ENCODE data around the gene CD302.
"Not testable (repeated sequence)": the region's sequence is repeated elsewhere in the genome, so short reads cannot be mapped to it uniquely, and the experiment has no call there.

CD302 gene

DNA sequence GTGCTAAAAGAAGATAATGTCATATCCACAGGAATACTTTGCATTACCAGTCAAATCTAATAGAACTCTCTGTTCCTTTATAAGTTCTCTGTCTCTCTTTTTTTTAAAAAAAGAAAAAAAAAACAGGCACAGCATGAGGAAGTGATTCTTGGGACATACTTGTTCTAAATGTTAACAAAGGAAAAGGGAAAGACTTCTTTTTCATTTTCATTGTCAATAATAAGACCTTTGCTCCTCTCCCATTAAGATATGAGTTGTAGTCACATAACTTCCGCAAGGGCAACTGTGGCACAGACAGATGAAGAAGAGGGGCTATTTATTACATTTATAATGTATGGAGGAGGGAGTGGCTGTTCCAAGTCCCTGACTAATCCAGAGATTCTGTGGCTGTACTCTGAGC lies 4.7 kb downstream of the CD302 start:
- no peak for DNase-seq (ENCODE audit: low spot score)

DNA sequence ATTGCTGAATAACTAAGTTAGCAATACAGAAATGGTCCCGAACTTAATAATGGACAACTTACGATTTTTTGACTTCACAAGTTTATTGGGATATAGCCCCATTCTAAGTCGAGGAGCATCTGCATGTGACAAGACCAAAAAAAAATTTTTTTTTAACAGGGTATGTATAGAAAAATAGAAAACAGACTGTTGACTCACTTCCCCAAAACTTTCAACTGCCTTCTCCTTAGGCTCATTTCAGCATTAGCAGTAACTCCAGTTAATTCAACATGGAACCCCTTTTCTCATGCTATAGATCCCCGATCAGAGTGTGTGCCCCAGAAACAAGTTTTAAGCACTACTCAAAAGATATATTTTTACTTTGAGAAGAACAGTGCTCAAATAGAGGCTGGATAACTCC lies 5.4 kb downstream of the CD302 start:
- DNase-seq (ENCODE audit: low spot score) = no peak

DNA sequence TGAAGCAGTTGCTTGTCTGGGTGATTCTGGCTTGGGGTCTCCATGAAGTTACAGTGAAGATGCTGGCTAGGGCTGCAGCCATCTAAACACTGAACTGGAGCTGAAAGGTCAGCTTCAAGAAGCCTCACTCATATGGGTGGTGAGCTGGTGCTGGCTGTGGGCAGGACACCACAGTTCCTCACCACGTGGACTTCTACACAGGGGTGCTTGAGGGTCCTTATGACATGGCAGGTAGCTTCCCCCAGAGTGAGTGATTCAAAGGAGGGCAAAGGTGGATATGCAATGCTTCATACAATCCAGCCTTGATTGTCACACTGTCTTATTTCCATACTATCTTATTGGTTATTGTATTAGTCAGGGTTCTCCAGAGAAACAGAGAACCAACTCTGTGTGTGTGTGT lies 6.0 kb downstream of the CD302 start:
- DNase-seq (ENCODE audit: low spot score) = no peak

DNA sequence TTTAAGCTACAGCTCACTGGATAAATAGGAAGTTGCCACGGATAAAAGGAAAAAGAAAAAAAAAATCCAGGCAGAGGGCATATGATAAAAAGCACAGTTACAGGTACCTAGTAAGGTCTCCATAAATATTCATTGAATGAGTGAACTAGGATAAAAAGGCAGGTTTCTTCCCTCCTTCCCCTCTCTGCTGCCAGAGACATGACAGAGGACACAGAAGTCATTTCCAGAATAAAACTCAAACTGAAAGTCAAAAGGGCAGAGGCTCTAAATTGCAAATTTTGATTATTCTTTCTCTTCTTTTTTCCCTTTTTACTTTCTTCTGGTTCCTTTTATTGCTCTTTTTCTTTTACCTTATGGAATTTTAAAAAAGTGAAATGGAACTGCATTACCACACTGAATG lies 7.7 kb downstream of the CD302 start:
- DNase-seq (ENCODE audit: low spot score) = no peak

DNA sequence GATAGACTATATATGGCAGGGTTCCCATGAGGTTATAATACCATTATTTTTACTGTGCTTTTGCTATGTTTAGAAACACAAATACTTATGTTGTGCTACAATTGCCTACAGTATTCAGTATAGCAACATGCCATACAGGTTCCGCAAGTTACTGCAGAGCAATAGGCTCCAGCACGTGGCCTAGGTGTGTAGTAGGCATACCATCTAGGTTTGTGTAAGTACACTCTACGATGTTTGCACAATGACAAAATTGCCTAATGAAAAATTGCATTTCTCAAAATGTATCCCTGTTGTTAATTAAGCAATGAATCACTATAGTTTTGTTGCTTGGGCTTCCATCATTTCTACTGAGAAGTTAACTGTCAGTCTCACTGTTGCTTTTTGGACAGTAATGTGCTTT lies 9.8 kb downstream of the CD302 start:
- DNase-seq (ENCODE audit: low spot score) = no peak

DNA sequence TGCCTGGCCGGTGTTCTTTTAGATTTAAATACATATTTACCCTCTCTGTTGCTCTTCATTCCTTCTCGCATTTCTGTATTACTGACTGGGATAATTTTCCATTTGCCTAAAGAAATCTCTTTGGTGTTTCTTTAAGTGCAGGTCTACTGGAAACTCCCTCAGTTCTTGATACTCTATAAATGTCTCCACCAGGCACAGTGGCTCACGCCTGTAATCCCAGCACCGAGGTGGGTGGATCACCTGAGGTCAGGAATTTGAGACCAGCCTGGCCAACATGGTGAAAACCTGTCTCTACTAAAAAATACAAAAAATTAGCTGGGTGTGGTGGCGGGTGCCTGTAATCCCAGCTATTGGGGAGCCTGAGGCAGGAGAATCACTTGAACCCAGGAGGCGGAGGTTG lies 10.4 kb downstream of the CD302 start:
- DNase-seq (ENCODE audit: low spot score) = not testable (repeated sequence)

DNA sequence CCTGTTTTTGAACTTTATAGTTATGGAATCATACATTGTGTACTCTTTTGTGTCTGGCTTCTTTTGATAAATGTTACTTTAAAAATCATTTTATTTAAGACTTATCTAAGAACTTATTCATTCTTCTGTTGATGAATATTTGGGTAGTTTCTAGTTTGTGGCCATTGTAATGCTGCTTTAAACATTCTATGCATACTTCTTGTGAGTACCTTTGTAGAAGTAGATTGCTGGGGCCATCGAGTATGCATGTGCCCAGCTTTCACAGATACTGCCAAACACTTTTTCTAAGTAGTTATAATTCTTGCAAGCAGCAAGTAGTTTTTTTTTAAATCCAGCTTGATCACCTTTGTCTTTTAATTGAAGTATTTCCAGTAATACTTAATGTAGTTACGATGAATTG lies 11.1 kb downstream of the CD302 start:
- no peak for DNase-seq (ENCODE audit: low spot score)

DNA sequence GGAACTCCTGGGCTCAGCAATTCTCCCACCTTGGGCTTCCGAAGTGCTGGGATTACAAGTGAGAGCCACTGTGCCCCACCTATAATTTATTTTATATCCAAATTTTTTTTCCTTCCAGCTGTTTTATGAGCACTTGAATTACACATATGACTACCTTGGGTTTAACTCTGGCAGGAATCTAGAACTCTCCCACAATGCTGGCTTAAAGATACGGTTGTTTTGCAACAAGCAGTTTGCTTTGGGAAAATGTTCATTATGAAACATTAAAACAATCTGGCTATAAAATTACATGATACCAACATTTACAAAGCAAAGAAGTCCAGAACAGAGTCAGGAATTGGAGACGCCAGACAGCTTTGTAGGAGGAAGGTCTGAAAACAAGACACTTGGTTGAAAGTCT lies 12.8 kb downstream of the CD302 start:
- DNase-seq (ENCODE audit: low spot score) = no peak

DNA sequence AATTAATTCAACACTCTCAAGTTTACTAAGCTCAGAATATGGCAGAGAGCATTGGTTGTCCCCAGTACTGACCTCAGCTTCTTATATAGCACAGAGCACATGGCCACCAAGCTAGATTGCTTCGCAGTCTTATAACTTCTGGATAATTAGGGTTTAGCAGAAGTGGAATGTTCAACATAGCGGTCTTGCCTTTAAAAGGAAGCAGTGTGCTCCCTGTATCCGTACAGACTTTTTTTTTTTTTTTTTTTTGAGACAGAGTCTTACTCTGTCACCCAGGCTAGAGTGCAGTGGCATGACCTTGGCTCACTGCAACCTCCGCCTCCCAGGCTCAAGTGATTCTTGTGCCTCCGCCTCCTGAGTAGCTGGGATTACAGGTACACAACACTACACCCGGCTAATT lies 13.3 kb downstream of the CD302 start:
- not testable (repeated sequence) for DNase-seq (ENCODE audit: low spot score)

DNA sequence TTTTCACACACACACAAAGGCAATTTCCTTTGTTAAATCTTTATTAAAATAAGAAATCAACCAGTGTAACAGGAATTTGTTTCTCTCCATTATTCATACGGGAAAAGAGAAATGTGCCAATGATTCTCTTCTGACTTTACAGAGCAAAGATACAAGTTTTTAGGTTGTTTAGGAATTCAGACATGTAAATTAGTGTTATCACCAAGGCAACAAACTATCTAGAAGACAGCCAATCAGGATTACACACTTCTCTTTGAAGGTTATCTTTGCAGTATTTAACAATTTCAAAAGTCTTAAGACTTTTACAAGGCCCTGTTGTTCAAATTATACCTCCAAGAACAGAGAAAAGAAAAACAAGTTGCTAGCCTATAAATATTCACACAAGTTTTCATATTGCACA lies 14.5 kb downstream of the CD302 start:
- DNase-seq (ENCODE audit: low spot score) = no peak

DNA sequence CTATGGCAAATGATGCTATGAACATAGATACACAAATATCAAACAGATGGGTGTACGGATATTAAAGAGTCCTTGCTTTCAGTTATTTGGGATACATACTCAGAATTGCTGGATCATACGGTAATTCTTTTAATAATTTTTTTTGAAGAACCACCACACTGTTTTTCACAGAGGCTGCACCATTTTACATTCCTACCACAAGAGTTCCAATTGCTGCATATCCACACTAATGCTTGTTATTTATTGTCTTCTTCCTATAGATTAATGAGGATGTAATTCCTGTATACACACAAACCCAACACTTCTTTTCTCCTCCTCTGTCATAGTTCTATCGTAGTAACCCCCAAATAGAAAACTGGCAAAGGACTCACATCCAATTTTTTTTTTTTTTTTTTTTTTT lies 21.7 kb downstream of the CD302 start:
- no peak for DNase-seq (ENCODE audit: low spot score)

DNA sequence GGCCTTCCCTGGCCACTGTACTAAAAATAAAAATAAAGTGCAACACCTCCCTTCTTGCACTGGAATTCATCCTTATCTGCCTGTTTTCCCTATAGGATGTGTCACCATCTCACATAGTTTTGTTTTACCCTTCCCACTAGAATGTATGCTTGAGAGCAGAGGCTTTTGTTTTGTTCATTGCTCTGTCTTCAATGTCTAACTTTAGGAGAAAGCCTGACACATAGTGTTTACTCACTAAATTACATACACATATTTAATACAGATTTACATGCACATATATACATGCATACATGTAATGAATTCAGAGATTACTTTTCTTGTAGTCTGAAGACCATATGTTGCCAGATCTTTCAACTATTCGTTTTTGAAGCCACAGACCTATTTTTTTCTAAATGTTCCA lies 23.0 kb downstream of the CD302 start:
- DNase-seq (ENCODE audit: low spot score) = no peak

DNA sequence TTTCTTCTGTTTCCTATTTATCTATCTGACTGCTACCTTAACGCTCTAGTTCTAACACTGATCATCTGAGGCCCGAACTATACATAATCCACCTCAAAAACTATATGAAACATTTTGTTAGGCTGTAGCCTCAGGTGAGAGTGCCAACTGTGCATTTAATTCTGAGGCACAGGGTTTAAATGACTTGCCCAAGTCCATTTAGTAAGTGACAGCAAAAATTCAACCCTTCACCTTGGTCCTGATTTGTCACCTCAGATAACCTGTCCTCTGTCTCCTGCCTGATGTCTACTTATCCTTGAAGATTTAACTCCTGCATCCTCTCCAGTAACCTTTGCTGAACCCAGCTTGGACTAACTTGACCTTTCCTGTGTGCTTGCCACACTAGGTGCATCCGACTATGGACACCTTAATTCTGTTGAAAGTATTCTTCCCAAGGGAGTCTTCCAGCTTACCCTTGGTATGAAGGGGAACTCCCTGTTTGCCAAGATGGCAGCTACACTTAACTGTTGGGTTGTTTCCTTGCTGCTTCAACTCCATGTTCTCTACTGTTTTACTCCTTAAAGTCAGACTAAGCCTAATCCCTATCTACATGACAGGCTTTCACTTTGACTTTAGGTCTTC lies 23.5 kb downstream of the CD302 start:
- no peak for DNase-seq (ENCODE audit: low spot score)

DNA sequence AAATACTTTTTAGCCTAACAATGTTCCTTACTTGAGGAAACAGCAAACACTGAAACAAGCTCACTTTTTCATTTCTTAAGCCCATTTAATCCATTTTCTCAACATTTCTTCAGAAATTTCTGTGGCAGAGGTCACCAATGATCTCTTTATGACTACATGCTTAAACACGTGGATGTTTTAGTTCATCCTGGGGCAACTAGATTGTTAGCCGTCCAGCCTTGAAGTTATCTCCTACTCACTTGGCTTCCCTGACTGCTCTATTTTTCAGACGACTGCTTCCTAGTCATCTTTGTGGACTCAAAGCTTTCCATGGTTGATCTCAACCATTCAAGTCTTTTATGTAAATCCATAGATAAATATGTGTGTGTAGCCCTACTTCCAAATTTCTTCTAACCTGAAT lies 24.1 kb downstream of the CD302 start:
- no peak for DNase-seq (ENCODE audit: low spot score)

DNA sequence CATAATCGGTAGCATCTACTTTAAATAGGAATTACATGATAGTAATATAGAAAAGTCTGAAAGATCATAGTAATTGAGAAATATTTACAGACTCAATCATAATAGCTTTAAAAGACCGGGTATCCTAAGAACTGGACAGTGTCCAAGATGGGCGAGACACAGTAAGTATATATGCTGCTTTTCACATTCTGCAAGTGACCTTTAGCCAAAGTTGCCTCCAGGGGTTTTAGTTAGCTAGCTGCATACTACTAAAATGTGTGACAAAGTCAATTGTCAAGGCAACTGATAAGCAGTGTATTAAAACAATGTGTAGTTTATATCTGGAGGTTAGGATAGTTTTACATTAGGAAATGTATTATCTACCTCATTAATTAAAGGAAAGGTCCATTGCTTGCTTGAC lies 24.6 kb downstream of the CD302 start:
- DNase-seq (ENCODE audit: low spot score) = no peak

DNA sequence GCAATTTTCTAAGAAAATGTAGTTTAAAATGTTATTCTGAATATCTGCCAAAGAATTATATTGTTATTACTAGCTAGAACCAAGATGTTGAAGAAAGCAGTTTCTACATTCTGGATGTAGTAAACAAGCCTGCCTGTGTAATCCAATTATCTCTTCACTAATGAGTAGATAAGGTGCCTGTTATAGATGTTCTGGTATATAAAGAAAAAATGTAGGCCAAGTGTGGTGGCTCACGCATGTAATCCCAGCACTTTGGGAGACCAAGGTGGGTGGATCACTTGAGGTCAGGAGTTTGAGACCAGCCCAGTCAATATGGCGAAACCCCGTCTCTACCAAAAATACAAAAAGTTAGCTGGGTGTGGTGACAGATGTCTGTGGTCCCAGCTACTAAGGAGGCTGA lies 28.9 kb downstream of the CD302 start:
- no peak for DNase-seq (ENCODE audit: low spot score)

DNA sequence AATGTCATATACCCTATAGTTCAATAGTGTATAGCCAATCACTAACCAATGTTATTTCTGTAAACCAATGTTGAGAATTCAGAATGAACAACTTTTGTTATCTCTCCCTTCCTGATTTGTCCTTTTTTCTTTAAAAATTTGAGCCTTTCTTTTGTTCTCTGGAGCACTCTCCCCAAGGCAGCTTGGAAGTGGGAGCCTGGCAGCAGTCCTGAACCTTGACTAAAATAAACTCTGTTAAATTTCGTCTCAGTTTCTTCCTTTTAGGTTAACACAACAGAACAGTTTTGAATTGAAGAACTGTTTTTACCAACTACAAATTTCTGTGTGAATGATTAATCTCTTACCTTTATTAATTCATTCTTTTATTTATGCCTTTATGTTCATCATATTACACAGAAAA lies 35.9 kb downstream of the CD302 start:
- DNase-seq (ENCODE audit: low spot score) = no peak

DNA sequence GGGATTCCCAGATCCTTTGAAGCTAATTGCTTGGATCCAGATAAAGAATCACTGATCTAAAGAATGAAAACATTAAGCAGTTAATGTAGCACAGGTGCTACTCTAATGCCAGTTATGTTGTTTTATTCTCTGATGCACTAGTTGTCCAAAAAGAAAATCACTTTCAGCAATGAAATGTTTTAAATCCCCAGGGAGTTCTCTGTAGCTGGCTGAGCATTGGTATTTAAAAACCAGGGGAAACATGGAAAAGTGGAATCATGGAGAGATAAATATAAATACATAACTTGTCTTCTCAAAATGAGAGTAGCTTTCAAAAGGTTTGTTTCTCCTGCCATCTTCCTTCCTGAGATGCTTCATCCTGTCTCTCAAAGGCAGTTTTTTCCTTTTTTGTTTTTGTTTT lies 37.7 kb downstream of the CD302 start:
- no peak for DNase-seq (ENCODE audit: low spot score)

DNA sequence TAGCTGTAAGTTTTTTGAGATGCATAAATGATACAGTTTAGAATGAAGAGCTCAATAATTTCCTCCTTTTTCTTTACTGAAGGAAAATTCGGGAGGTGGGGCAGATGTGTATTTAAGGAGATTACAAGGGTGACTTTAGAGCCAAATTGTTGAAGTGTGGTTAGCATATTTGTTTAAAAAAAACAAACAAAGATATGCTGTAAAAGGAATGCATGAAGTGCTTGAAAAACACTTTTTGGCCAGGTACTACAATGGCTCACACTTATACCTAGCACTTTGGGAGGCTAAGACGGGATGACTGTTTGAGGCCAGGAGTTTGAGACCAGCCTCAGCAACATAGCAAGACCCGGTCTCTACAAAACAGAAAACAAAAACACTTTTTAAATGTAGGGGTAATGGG lies 38.4 kb downstream of the CD302 start:
- no peak for DNase-seq (ENCODE audit: low spot score)

DNA sequence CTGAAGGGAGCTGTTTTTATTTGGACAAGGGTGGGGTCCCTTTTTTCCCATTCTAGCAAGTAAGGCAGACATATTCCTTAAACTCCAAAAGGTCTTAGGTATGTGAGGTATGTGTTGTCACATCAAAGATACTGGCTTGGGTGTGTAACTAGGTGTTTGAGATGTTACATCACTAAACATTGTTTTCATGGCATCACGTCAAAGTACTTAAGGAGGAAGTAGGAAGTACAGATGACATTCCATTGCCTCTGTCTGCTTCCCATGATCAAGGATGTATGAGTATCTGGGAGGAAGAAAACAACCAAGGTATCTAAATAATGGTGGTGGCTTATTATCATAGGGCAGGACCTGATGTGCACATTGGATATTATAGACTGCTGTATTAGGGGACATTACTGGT lies 39.3 kb downstream of the CD302 start:
- DNase-seq (ENCODE audit: low spot score) = no peak

DNA sequence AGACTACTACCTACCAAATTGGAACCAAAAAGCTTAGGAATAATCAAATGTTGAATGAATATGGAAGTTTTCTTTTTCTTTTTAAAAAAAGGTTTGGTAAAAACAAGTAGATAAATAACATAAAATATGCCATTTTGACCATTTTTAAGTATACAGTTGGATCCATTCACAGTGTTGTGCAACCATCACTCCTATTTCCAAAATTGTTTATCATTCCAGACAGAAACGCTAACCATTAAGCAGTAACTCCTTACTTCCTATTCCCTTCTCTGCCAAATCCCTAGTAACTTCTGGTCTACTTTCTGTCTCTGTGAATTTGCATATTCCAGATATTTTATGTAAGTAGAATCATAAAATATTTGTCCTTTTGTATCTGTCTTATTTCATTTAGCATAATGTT lies 39.8 kb downstream of the CD302 start:
- no peak for DNase-seq (ENCODE audit: low spot score)

DNA sequence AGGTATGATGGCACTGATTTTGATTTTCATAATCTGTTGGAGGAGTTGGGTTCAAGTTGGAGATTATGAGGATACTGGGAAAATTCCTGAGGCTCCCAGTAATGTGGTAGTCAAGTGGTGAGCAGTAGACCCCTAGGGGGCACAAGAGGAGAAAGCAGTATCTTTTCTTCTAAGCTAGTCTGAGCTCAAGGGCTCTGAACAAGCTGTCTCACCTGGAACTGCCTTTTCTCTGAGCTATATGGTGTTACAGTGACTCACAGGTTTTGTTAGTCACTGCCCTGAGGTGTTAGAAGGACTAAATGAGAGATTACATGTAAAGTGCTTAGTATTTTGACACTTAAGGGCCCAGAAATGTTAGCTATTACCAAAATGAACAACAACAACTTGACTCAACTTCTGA lies 42.2 kb downstream of the CD302 start:
- DNase-seq (ENCODE audit: low spot score) = peak; percentile 33

DNA sequence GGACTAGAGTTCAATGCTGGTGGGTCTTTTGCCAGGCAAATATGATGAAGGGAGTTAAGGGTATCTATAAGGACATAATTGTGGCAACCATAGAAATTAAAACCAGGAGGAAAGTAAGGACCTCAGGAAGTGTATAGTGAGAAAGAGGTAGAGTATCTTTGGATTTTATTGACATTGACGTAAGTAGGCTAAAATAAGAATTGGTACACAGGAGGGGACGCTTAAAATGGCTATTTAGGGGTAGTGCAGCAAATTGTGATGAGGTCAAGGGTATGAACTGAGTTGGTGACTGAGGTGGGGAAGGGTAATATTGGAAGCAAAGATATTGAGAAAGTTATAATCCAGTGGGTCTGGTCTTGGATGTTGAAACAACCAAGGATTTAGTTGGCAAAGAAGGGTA lies 43.0 kb downstream of the CD302 start:
- no peak for DNase-seq (ENCODE audit: low spot score)

DNA sequence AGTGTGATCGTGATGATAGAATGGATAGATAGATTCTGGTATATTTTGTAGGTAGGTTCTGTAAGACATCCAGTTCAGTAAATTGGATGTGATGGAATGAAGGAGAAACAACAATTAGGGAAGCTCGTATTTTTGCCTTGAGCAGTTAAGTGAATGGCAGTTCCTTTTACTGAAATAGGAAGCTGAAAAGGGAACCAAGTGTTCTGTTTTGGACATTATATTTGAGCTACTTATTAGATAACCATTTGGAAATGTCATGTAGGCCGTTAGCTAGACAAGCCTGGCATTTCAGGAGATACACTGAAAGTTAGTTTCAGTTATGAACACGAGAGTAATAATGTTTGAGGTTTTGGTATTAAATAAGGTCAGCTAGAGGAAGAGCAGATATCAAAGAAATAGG lies 44.2 kb downstream of the CD302 start:
- DNase-seq (ENCODE audit: low spot score) = no peak

DNA sequence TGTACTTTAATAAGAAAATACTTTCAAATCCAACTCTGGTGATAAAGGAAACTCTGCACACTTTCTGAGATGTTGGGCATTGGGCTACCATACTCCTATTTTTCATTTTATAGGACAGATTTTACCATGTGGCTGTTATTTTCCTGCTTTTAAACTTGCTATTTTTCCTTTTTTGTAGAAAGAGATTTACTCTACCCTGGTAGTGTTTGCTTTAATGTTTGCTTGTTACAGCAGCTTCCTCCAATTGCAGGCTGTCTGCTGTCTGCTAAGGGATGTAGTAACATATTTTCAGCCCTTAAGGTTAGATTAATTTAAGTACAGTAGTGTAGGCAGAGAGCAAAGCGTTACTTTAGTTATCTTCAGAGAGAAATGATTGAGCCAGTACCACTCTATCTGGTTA lies 47.1 kb downstream of the CD302 start:
- DNase-seq (ENCODE audit: low spot score) = no peak
